Right hindlimb (tissue), 1 donor: ENCODE measurements around the gene AGRP.
A peak's percentile ranks its signal among the peaks of the same experiment; 100 is the strongest.
"Not testable (repeated sequence)": the region's sequence is repeated elsewhere in the genome, so short reads cannot be mapped to it uniquely, and the experiment has no call there.

ENCODE experiments used
- DNase-seq: peaks from one replicate; pipeline ENCODE4 v3.0.0-alpha.2; 2018

Gene AGRP

GRCh38 chr16:67483150-67483549 lies at the start of gene AGRP:
Gene AGRP (minus strand): TSS chr16:67483547. CDS start chr16:67483398, 149 bp downstream.
- no peak for DNase-seq

GRCh38 chr16:67531247-67531646 lies 47.9 kb upstream of the AGRP start:
- DNase-seq, result no peak

- peak; percentile 81 for DNase-seq
Observed at GRCh38 chr16:67530013-67530939, 46.9 kb upstream of the AGRP start.

- no peak for DNase-seq
Observed at GRCh38 chr16:67529582-67530012, 46.2 kb upstream of the AGRP start.

- DNase-seq, result peak; percentile 65
Observed at GRCh38 chr16:67528870-67529581, 45.7 kb upstream of the AGRP start.

GRCh38 chr16:67528222-67528869 lies 45.0 kb upstream of the AGRP start, which contains the start of gene RIPOR1:
Gene RIPOR1 (plus strand): TSS chr16:67528829. CDS start chr16:67538447, 9,618 bp downstream.
- DNase-seq, result peak; percentile 63

- no peak for DNase-seq
Observed at GRCh38 chr16:67526149-67526791, 42.9 kb upstream of the AGRP start.

- no peak for DNase-seq
Observed at GRCh38 chr16:67525176-67525860, 42.0 kb upstream of the AGRP start.

GRCh38 chr16:67521095-67521804 lies 37.9 kb upstream of the AGRP start:
- DNase-seq, result peak; percentile 94

GRCh38 chr16:67519242-67519641 lies 35.9 kb upstream of the AGRP start:
- DNase-seq, result no peak

GRCh38 chr16:67518676-67519075 lies 35.3 kb upstream of the AGRP start:
- no peak for DNase-seq

- no peak for DNase-seq
Observed at GRCh38 chr16:67517661-67518423, 34.5 kb upstream of the AGRP start.

- DNase-seq, result no peak
Observed at GRCh38 chr16:67517155-67517445, 33.8 kb upstream of the AGRP start.

- DNase-seq, result no peak
Observed at GRCh38 chr16:67516296-67517154, 33.2 kb upstream of the AGRP start.

- peak; percentile 70 for DNase-seq
Observed at GRCh38 chr16:67514382-67514828, 31.1 kb upstream of the AGRP start.

- DNase-seq, result not testable (repeated sequence)
Observed at GRCh38 chr16:67513892-67514291, 30.5 kb upstream of the AGRP start.

- no peak for DNase-seq
Observed at GRCh38 chr16:67509016-67509415, 25.7 kb upstream of the AGRP start.

GRCh38 chr16:67506468-67506867 lies 23.1 kb upstream of the AGRP start:
- DNase-seq, result no peak
